SH-SY5Y (cell line): ENCODE measurements around the gene BLVRA.

Experiments used
- GATA2 ChIP-seq: IDR thresholded peaks from 2 replicates; pipeline ENCODE4 v1.6.1; 2011; ENCODE audit warnings: mild to moderate bottlenecking, low read depth, low read length
- GATA3 ChIP-seq: IDR thresholded peaks from 2 replicates; pipeline ENCODE4 v1.6.1; 2011; ENCODE audit warnings: low read depth, mild to moderate bottlenecking, low read length, moderate library complexity

DNA sequence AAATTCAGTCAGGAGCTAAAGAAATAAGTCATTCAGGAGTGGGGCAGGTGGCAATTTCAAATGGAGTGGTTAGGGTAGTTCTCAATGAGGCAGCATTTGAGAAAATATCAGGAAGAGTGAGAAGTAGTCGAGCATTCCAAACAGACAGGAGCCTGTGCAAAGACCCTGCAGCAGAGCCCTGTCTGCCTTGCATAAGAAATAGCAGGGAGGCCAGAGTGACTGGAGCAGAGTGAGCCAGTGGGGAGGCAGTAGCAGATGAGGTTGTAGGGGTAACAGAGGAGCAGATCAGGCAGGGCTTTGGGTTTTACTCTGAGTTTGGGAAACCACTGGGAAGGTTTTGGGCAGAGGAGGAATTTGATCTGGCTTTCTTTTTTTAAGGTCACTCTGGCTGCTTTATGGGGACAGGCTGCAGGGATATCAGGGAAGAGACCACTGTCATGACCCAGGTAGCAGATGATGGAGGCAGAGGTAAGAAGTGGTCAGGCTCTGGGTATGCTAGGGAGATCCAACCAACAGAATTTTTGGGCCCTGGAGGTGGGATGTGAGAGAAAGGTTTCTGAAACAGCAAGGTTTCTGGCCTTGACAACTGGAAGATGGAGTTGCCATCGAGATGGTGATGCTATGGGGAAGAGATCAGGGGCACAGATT lies 1.3 kb upstream of the BLVRA start:
- no peak for TF ChIP-seq GATA2
- TF ChIP-seq GATA3: no peak
